Stimulated activated effector memory CD8-positive, alpha-beta T cell treated with anti-CD3 and anti-CD28 coated beads, Interleukin-12 subunit alpha, Interleukin-12 subunit beta, amount 100 ng/mL, for 72 hours (primary cell): ENCODE measurements around the gene PHB1.
A peak's percentile ranks its signal among the peaks of the same experiment; 100 is the strongest.
"Not testable (repeated sequence)": the region's sequence is repeated elsewhere in the genome, so short reads cannot be mapped to it uniquely, and the experiment has no call there.

ENCODE experiments used
- ATAC-seq: fragments of 150-1000 bp; cut with Tn5 transposase; 2 replicates; pipeline ENCODE4 v1.10.0; 2021
- DNase-seq, 2 donors: peaks; one replicate each; pipeline ENCODE4 v3.0.0; 2021 to 2022; ENCODE audit warnings: low spot score in 2 of 2
- H3K27ac Mint-ChIP-seq: one replicate; pipeline ENCODE4 v1.8.0; 2022; ENCODE audit warnings: mild to moderate bottlenecking, mixed read lengths
- H3K36me3 Mint-ChIP-seq: one replicate; pipeline ENCODE4 v1.8.0; 2022; ENCODE audit warnings: mild to moderate bottlenecking, mixed read lengths
- H3K4me1 Mint-ChIP-seq: one replicate; pipeline ENCODE4 v1.8.0; 2022; ENCODE audit warnings: mixed read lengths
- H3K4me3 Mint-ChIP-seq: one replicate; pipeline ENCODE4 v1.8.0; 2022; ENCODE audit warnings: mild to moderate bottlenecking, mixed read lengths
- H3K9me3 Mint-ChIP-seq: one replicate; pipeline ENCODE4 v1.8.0; 2022; ENCODE audit warnings: mixed read lengths

The PHB1 gene

GRCh38 chr17:49402706-49403105 lies 12.0 kb downstream of the PHB1 start:
- Mint-ChIP-seq H3K4me1 (peaks cover 32% of the 10 kb centered on the region), H3K9me3 (no peaks in the 10 kb centered on the region), H3K4me3 (no peak overlapping the region), H3K27ac (peak overlapping the region; percentile 90), H3K36me3 (peaks cover 65% of the 10 kb centered on the region)
- DNase-seq (no peak), ATAC-seq (no peak)

DNA sequence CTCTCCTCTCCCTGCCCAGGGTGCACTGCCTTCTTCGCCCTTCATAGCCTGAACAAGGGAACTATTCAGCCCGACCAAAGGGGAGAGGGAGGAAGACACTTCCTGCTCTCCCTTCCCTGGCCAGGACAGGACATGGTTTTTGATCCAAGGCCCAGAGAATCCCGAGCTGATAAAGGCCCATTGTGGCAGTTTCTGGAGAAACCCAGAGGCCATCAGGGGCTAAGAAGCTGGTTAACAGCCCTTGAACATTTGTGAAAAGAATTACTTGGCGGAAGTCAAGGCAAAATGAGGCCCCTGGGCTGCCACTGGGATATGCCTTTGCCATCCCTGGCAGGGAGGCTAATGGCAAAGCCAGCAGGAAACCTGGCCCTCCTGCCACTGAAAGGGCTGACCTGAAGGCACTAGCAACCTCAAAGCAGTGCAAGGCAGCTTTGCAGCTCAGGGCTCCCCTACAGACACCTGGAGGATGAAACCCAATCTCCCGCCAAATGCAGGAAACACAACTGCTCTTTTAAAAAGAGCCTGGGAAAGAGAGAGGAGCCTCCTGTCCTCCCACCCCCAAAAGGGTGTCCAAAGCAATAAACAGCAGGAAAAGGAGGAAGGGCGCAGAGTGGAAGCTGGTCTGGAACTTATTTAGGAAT lies 12.6 kb downstream of the PHB1 start:
- Mint-ChIP-seq H3K9me3 (no peaks in the 10 kb centered on the region), H3K36me3 (peaks cover 59% of the 10 kb centered on the region), H3K4me3 (no peak overlapping the region), H3K4me1 (peaks cover 32% of the 10 kb centered on the region), H3K27ac (peak overlapping the region; percentile 90)
- ATAC-seq (no peak), DNase-seq (no peak)

DNA sequence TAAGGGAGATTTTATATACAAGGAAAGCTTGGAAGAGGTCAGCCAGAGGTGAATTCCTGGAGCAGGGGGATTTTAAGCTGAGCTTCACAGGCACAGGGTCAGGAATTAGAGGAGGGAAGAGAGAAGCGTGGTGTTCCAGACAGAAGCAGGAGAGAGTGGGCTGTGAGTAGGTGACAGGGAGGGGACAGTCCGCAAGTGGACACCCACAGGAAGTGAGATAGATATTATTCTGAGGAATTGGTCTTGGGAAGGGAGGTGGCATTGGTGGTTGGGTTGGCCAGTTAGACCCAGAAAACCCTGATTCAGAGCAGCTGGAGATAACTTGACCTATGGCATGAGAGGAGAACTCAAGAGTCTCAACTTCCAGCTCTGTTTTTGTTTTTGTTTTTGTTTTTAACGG lies 14.7 kb downstream of the PHB1 start:
- H3K27ac Mint-ChIP-seq: peak overlapping the region; percentile 60
- H3K4me1 Mint-ChIP-seq: peaks cover 35% of the 10 kb centered on the region
- H3K4me3 Mint-ChIP-seq: no peak overlapping the region
- ATAC-seq (no peak), DNase-seq (no peak)
- H3K9me3 Mint-ChIP-seq: no peaks in the 10 kb centered on the region
- peaks cover 38% of the 10 kb centered on the region for H3K36me3 Mint-ChIP-seq

- Mint-ChIP-seq H3K36me3 (peaks cover 14% of the 10 kb centered on the region), H3K27ac (no peak overlapping the region), H3K4me3 (no peak overlapping the region), H3K4me1 (peaks cover 20% of the 10 kb centered on the region), H3K9me3 (no peaks in the 10 kb centered on the region)
- ATAC-seq (no peak), DNase-seq (no peak)
These were observed 17.1 kb downstream of the PHB1 start for GRCh38 chr17:49397586-49397985.

DNA sequence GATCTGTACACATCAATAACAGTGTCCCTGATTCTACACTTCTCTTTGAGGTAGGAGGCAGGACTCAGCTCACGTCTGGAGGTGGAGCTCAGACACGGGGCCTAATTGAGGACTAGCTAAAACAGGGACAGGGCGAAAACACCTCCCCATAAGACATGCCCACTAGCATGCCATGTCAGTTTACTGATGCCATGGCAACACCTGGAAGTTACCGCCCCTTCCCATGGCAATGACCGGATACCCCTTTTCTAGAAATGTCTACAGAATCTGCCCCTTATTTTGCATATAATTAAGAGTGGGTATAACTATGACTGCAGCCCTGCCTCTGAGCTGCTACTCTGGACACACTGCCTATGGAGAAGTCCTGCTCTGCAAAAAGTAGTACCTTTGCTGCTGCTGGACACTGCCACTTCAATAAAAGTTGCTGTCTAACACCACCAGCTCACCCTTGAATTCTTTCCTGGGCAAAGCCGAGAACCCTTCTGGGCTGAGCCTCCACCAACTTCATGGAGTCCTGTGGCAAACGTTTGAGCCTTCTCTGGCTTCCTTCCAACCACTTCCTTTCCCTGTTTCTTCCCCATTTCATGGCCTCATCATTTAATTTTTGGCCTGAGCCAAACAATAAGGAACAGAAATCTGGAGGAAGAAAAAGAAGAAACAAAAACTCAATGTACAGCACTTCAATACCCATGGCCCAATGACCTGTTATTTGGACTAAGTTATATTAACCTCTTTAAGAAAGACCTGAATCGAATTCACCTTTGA lies 21.0 kb downstream of the PHB1 start:
- Mint-ChIP-seq H3K36me3 (peaks cover 12% of the 10 kb centered on the region), H3K4me3 (no peak overlapping the region), H3K27ac (peak overlapping the region; percentile 50), H3K4me1 (peaks cover 40% of the 10 kb centered on the region), H3K9me3 (no peaks in the 10 kb centered on the region)
- ATAC-seq (no peak), DNase-seq (no peak)

DNA sequence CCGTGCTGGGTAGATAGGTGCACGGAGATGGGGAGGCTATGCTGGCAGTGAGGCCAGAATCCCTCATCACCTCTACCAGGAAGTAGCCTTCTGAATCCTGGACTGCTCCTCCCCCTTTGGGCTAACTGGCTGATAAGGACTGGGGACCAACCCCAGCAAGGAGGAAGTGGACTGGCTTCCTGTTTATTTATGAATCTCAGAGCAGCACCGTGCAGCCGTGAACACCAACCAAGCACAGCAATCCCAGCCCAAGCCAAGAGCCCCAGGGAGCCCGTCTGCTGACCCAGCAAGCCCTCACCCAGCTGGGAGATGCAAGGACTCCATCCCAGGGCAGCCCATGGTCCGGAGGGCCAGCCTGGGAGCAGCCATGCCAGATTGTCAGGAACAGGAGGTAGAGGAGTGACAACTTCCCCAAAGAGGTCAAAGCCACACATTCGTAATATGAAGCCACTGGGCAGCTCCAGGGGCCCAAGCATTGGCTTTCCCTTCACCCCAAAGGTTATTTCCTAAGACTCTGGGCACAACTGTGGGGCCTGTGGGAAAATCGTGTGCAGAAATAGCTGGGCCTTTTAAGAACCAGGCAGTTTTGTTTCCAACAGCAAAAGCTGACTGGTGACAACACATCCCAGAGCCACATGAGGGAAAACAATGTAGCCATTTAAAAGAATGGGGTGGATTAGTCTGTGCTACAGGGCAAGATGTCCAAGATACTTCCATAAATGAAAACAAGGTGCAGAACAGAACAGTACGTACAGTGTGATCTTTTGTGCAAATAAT lies 23.9 kb downstream of the PHB1 start:
- Mint-ChIP-seq H3K4me3 (peak overlapping the region; percentile 69), H3K9me3 (no peaks in the 10 kb centered on the region), H3K36me3 (peaks cover 12% of the 10 kb centered on the region), H3K4me1 (peaks cover 70% of the 10 kb centered on the region), H3K27ac (peak overlapping the region; percentile 99)
- DNase-seq (peak in 1 of 2 donors; percentile 61), ATAC-seq (peak; percentile 1)

GRCh38 chr17:49389514-49390347 lies 25.0 kb downstream of the PHB1 start:
- not testable (repeated sequence) for H3K9me3 Mint-ChIP-seq, DNase-seq
- Mint-ChIP-seq H3K4me1 (peaks cover 64% of the 10 kb centered on the region), H3K4me3 (peak overlapping the region; percentile 69), H3K36me3 (peaks cover 12% of the 10 kb centered on the region), H3K27ac (peak overlapping the region; percentile 99)
- peak; percentile 74 for ATAC-seq

DNA sequence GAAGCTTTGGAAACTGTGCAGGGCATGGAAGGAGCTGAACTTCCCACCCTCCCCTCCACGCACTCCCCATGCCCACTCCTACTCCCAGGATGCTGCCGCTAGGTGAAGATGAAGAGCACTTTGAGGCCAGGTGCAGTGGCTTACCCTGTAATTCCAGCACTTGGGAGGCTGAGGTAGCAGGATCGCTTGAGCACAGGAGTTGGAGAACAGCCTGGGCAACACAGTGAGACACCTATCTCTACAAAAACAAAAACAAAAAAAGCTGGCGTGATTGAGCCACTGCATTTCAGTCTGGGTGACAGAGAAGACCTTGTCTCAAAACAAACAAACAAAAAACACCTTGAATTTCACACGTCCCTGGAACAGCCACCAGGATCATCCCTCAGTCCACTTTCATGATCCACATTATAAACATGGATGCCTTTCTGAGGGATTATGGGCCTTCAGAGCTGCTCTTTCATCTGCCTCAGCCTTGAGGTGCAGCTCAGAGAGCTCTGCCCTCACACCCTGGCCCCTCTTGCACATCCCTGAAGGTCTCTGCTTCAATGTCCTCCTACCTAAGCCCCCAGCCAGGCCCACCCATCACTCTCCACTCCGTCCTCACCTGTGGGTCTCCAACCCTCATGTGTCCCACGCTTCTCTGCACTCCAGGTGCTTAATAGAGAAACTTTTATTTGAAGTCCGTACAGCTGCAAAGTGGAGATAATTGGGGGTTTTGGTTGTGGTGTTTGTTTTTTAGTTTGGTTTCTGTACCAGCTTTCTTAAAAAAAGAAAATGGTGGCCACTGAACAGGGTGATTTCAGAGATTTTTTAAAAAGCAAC lies 25.8 kb downstream of the PHB1 start:
- ATAC-seq: no peak
- H3K4me1 Mint-ChIP-seq: peaks cover 61% of the 10 kb centered on the region
- peak overlapping the region; percentile 99 for H3K27ac Mint-ChIP-seq
- H3K9me3 Mint-ChIP-seq: no peaks in the 10 kb centered on the region
- peak overlapping the region; percentile 69 for H3K4me3 Mint-ChIP-seq
- peaks cover 12% of the 10 kb centered on the region for H3K36me3 Mint-ChIP-seq
- no peak for DNase-seq

DNA sequence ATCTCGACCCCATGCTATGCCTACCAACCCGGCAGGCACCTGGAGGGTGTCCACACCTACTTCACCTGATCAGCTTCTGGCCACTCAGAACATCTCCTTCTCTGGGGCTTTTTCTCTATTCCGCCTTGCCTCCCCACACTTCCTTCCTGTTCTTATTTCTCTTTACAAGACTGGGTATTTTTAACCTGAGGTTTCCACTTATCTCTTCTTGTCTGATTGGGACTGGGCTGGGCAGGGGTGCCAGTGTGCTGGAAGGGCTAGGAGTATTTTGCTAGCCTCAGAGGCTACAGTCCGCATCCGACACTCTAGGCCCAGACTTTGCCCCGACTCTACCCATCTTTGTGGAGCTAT lies 26.4 kb downstream of the PHB1 start:
- Mint-ChIP-seq H3K4me1 (peaks cover 58% of the 10 kb centered on the region), H3K36me3 (peaks cover 12% of the 10 kb centered on the region), H3K4me3 (peak overlapping the region; percentile 69), H3K9me3 (no peaks in the 10 kb centered on the region), H3K27ac (peak overlapping the region; percentile 99)
- DNase-seq (peak in 1 of 2 donors; percentile 57), ATAC-seq (peak; percentile 58)

DNA sequence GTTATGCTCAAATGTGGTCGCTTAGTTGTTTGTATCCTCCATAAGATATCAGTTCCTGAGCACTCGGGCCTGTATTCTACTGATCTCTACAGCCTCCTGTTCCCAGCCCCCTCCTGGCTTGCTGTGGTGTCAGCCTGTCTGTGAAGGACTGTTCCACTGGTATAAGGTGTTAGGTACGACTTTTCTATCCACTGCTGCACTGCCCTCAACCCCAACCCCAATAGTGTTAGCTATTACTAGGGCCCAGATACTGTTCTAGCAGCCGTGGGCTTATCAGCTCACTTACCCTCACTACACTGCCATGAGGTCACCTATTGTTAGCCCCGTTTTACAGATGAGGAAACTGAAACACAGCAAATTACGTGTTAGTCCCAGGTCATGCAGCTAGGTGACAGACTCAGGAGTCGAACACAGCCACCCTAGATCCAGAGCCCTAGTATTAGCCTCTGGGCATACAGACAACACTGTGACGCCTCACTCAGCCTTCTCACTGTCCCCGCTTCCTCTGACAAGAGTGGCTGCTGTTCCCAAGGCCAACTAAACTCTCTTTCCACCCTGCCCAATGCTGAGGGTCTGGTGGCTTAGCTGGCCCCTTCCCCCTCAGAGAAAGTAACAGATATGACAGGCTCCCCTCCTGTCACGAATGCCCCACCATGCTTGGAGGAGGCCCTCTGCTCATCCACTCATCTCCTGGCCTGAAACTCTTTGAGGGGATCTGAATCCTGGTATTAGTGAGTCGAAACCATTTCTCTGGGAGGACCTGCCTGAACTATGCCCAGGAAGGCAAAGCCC lies 27.0 kb downstream of the PHB1 start:
- peak overlapping the region; percentile 69 for H3K4me3 Mint-ChIP-seq
- H3K4me1 Mint-ChIP-seq: peaks cover 58% of the 10 kb centered on the region
- DNase-seq: peak in 1 of 2 donors; percentile 66
- H3K36me3 Mint-ChIP-seq: peaks cover 12% of the 10 kb centered on the region
- H3K27ac Mint-ChIP-seq: peak overlapping the region; percentile 99
- no peaks in the 10 kb centered on the region for H3K9me3 Mint-ChIP-seq
- peak; percentile 76 for ATAC-seq

DNA sequence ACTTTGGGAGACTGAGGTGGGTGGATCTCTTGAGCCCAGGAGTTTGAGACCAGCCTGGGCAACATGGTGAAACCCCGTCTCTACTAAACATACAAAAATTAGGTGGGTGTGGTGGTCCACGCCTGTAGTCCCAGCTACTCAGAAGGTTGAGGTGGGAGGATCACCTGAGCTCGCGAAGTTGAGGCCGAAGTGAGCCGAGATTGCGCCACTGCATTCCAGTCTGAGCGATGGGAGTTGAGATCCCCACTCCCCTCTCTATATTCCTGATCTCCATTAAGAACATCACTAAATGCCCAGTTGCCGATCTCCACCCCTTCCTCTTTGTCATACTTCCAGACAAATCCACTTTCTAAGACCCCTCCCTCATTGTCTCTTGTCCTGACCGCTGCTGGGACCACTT lies 28.3 kb downstream of the PHB1 start:
- Mint-ChIP-seq H3K4me3 (no peak overlapping the region), H3K9me3 (no peaks in the 10 kb centered on the region), H3K36me3 (peaks cover 12% of the 10 kb centered on the region), H3K4me1 (peaks cover 56% of the 10 kb centered on the region), H3K27ac (peak overlapping the region; percentile 99)
- no peak for ATAC-seq
- no peak for DNase-seq

GRCh38 chr17:49384951-49385350 lies 29.7 kb downstream of the PHB1 start:
- peaks cover 41% of the 10 kb centered on the region for H3K4me1 Mint-ChIP-seq
- DNase-seq (no peak), ATAC-seq (no peak)
- peaks cover 10% of the 10 kb centered on the region for H3K36me3 Mint-ChIP-seq
- H3K27ac Mint-ChIP-seq: no peak overlapping the region
- H3K9me3 Mint-ChIP-seq: no peaks in the 10 kb centered on the region
- H3K4me3 Mint-ChIP-seq: no peak overlapping the region

DNA sequence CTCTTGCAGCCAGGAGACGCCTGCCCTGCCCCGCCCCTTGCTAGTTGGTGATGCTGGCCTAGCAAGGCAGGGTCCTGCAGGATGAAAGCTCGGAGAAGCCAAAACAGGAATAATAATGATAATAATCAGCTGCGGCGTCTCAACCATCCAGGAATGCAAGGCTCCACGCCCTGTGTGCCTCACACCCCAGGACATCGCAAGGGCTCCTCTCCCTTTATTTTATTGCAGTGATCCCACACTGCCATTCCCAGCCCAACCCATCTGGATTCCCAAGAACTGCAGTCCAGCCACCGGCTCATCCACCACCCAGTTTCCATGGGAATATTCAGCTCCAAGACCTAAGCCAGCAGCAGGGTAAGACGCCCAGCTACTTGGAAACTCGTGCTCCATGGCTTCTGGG lies 31.6 kb downstream of the PHB1 start:
- DNase-seq (no peak), ATAC-seq (no peak)
- peaks cover 5% of the 10 kb centered on the region for H3K36me3 Mint-ChIP-seq
- H3K9me3 Mint-ChIP-seq: no peaks in the 10 kb centered on the region
- peaks cover 23% of the 10 kb centered on the region for H3K4me1 Mint-ChIP-seq
- H3K4me3 Mint-ChIP-seq: no peak overlapping the region
- H3K27ac Mint-ChIP-seq: no peak overlapping the region

- ATAC-seq: no peak
- H3K36me3 Mint-ChIP-seq: peaks cover 5% of the 10 kb centered on the region
- H3K27ac Mint-ChIP-seq: no peak overlapping the region
- no peak overlapping the region for H3K4me3 Mint-ChIP-seq
- peaks cover 18% of the 10 kb centered on the region for H3K4me1 Mint-ChIP-seq
- no peaks in the 10 kb centered on the region for H3K9me3 Mint-ChIP-seq
- no peak for DNase-seq
These were observed 32.1 kb downstream of the PHB1 start for GRCh38 chr17:49382556-49382955.
